CD4-positive, CD25-positive, alpha-beta regulatory T cell (primary cell): ENCODE data around the gene CDH13. TPM values are rescaled to one million over a fixed set of nuclear protein-coding genes. Genes with fewer than 3 reads are reported as not detected.

ENCODE experiments used
- ATAC-seq, 2 donors: fragments of 150-1000 bp; cut with Tn5 transposase; one replicate each; pipeline ENCODE4 v1.10.0; 2021; ENCODE audit warnings: low read depth in 2 of 2, moderate number of reproducible peaks in 2 of 2, moderate library complexity in 1 of 2
- DNase-seq, 3 donors: peaks; one replicate each; pipeline versions ENCODE4 v3.0.0 to v3.0.0-alpha.2; 2012 to 2022; ENCODE audit warnings: mixed read lengths in 1 of 3
- H3K27ac ChIP-seq: one replicate; pipeline ENCODE4 v1.7.0; 2013; ENCODE audit warnings: mild to moderate bottlenecking, low read length; ENCODE audit not compliant: insufficient read depth, poor library complexity, severe bottlenecking
- H3K27me3 ChIP-seq: one replicate; pipeline ENCODE4 v1.7.0; 2013; ENCODE audit warnings: low read length; ENCODE audit not compliant: control insufficient read depth, insufficient read depth
- H3K36me3 ChIP-seq: one replicate; pipeline ENCODE4 v1.7.0; 2013; ENCODE audit warnings: mild to moderate bottlenecking, low read length, moderate library complexity; ENCODE audit not compliant: control insufficient read depth, insufficient read depth
- H3K4me1 ChIP-seq: 2 replicates; pipeline ENCODE4 v1.7.0; 2013; ENCODE audit warnings: mild to moderate bottlenecking, low read length; ENCODE audit not compliant: insufficient read depth, control insufficient read depth, poor library complexity, severe bottlenecking
- H3K4me3 ChIP-seq: one replicate; pipeline ENCODE4 v1.7.0; 2013; ENCODE audit warnings: low read depth, mild to moderate bottlenecking, low read length, moderate library complexity
- H3K9me3 ChIP-seq, 2 experiments: 1 replicate in 1 of 2; 2 replicates in 1 of 2; pipeline ENCODE4 v1.7.0; 2013; ENCODE audit warnings: low read length in 2 of 2, mild to moderate bottlenecking in 1 of 2, moderate library complexity in 1 of 2; ENCODE audit not compliant: control insufficient read depth in 2 of 2
- H3K27ac Mint-ChIP-seq, 3 donors: one replicate each; pipeline ENCODE4 v1.8.0; 2020 to 2022; ENCODE audit warnings: mild to moderate bottlenecking in 3 of 3, mixed read lengths in 3 of 3, moderate library complexity in 2 of 3
- H3K27me3 Mint-ChIP-seq: one replicate; pipeline ENCODE4 v1.8.0; 2022; ENCODE audit warnings: mild to moderate bottlenecking, mixed read lengths
- H3K36me3 Mint-ChIP-seq: one replicate; pipeline ENCODE4 v1.8.0; 2020; ENCODE audit warnings: mixed read lengths
- H3K4me1 Mint-ChIP-seq, 4 donors: one replicate each; pipeline ENCODE4 v1.8.0; 2020 to 2022; ENCODE audit warnings: mixed read lengths in 4 of 4, mild to moderate bottlenecking in 1 of 4
- H3K4me3 Mint-ChIP-seq, 4 donors: one replicate each; pipeline ENCODE4 v1.8.0; 2020 to 2022; ENCODE audit warnings: mild to moderate bottlenecking in 4 of 4, mixed read lengths in 4 of 4, moderate library complexity in 3 of 4
- H3K9me3 Mint-ChIP-seq, 7 donors: one replicate each; pipeline ENCODE4 v1.8.0; 2020 to 2022; ENCODE audit warnings: mixed read lengths in 7 of 7, mild to moderate bottlenecking in 3 of 7, moderate library complexity in 2 of 7
- polyA plus RNA-seq, 4 donors: library from polyadenylated mRNA; unstranded; fragments of 300-500 nt; fragmentation: Illumina TruSeq; gene quantifications; one replicate each; pipeline ENCODE4 v1.2.3, GENCODE V29; 2021
- total RNA-seq: library from RNA; stranded (reverse); gene quantifications from one replicate; pipeline ENCODE4 v1.2.3, GENCODE V29; 2022

CDH13 gene
- total and polyA plus RNA-seq, 5 donors from 2014 or later: not detected

DNA sequence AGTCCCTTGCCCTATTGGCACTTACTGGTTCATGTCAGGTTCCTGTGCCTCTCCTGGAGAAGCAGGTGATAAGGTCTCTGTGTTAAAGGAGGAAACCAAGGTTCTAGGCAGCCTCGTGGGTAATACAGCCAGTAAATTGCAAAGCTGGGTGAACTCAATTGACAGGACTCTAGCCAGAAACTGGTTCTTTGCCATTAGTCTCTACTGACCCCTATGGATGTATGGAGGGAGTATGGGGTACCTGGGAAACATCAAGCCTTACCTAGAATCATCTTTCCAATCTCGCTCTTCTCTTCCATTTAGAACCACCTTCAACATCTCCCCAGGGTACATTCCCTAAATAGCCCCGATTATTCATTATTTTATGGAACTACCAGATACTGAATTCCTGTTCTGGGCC is 169.3 kb downstream of the CDH13 start:
- Histone ChIP-seq H3K4me1 (no peaks in the 10 kb centered on the region), H3K27me3 (no peaks in the 10 kb centered on the region), H3K4me3 (no peak overlapping the region), H3K36me3 (no peaks in the 10 kb centered on the region), H3K9me3 (no peaks in the 10 kb centered on the region), H3K27ac (no peak overlapping the region)
- DNase-seq (no peak), ATAC-seq (no peak)
- Mint-ChIP-seq H3K9me3 (peaks cover 0 to 2% (median 0%) of the 10 kb centered on the region in 7 donors), H3K4me1 (no peaks in the 10 kb centered on the region), H3K27me3 (no peaks in the 10 kb centered on the region), H3K36me3 (no peaks in the 10 kb centered on the region), H3K27ac (no peak overlapping the region), H3K4me3 (no peak overlapping the region)

DNA sequence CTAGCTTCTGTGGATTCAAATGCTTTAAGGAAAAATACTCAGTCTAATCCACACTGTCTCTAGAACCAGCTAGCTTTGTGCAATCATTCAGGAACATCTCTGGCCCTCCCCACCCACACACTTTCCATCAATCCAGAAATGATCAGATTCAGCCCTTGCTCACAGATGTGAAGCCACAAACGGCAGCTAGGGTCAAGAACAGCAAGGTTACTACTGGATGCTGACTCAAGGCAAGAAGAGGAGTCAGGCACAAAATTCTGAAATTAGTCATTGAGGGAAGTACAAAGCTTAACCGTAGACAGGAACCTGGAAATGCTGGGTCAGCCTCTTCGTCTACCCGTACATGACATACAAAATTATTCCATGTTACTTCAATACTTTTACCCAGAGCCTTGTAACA is 174.6 kb downstream of the CDH13 start:
- no peaks in the 10 kb centered on the region for H3K4me1 ChIP-seq
- ATAC-seq (no peak), DNase-seq (no peak)
- H3K27ac ChIP-seq: no peak overlapping the region
- H3K36me3 ChIP-seq: no peaks in the 10 kb centered on the region
- Mint-ChIP-seq H3K27me3 (no peaks in the 10 kb centered on the region), H3K9me3 (peaks cover 0 to 2% (median 0%) of the 10 kb centered on the region in 7 donors), H3K4me1 (no peaks in the 10 kb centered on the region), H3K27ac (no peak overlapping the region), H3K4me3 (no peak overlapping the region), H3K36me3 (no peaks in the 10 kb centered on the region)
- H3K27me3 ChIP-seq: no peaks in the 10 kb centered on the region
- H3K4me3 ChIP-seq: no peak overlapping the region
- H3K9me3 ChIP-seq: no peaks in the 10 kb centered on the region

DNA sequence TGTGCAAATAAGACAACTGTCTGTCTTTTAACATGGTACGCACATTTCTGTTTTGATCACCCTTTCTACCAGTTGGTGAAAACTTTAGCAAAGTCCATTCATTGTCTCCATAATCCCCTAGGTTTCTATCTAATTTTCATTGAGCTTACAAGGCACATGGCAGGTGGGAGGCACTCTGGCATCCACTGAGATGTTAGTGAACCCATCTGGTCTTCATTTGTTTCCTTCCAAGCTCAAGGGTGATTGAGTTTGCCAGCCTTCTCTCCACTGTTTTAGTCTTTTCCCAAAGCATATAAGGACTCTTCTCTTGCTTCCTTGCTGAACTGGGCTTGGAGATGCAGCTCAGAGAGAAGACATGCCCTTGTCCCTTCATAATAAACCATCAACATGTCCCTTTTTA is 179.1 kb downstream of the CDH13 start:
- no peak overlapping the region for H3K4me3 ChIP-seq
- ATAC-seq: no peak
- no peaks in the 10 kb centered on the region for H3K36me3 ChIP-seq
- H3K27ac ChIP-seq: no peak overlapping the region
- Mint-ChIP-seq H3K4me3 (no peak overlapping the region), H3K4me1 (no peaks in the 10 kb centered on the region), H3K36me3 (no peaks in the 10 kb centered on the region), H3K27me3 (no peaks in the 10 kb centered on the region), H3K27ac (no peak overlapping the region), H3K9me3 (peaks cover 0 to 2% (median 0%) of the 10 kb centered on the region in 7 donors)
- no peak for DNase-seq
- no peaks in the 10 kb centered on the region for H3K9me3 ChIP-seq
- no peaks in the 10 kb centered on the region for H3K4me1 ChIP-seq
- no peaks in the 10 kb centered on the region for H3K27me3 ChIP-seq

DNA sequence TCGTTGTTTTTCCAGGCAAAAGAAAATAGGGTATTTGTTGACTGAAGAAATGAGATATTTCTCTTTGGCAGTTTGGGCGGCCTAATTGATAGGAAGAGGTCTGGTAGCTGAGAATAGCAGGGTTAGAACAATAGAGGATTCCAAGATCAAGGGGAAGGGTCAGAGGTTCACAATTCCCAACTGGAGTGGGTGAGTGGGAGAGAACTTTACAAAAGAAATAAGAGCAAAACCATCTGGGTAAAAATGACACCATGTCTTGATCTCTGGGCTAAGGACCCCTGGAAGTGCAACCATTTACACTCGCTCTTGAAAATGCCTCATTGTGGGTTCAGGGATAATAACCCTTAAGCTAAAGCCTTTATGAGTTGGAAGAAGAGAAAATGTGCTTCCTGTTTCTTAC is 180.5 kb downstream of the CDH13 start:
- Mint-ChIP-seq H3K4me3 (no peak overlapping the region), H3K36me3 (no peaks in the 10 kb centered on the region), H3K27me3 (no peaks in the 10 kb centered on the region), H3K27ac (no peak overlapping the region), H3K4me1 (no peaks in the 10 kb centered on the region), H3K9me3 (peaks cover 0 to 6% (median 0%) of the 10 kb centered on the region in 7 donors)
- DNase-seq: no peak
- no peak for ATAC-seq
- Histone ChIP-seq H3K4me3 (no peak overlapping the region), H3K27ac (no peak overlapping the region), H3K9me3 (no peaks in the 10 kb centered on the region), H3K36me3 (no peaks in the 10 kb centered on the region), H3K4me1 (no peaks in the 10 kb centered on the region), H3K27me3 (no peaks in the 10 kb centered on the region)

DNA sequence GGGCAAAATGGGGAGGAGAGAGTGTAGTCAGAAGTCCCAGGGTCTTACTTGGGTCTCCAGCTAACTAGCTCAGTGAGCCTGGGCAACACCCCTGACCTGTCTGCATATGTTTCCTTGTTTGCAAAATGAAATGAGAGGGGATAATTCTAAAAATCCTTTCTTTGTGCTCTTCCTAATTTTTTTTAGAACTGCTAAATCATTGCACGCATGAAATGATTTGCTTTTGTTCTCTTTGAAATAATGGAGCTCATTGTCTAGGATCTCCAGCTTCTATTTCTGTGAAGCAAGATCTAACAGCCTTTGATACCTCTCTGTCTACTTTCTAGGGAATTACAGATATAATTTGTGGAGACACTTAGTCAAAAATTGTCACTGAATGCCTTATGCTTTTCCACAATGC is 181.3 kb downstream of the CDH13 start:
- no peaks in the 10 kb centered on the region for H3K4me1 ChIP-seq
- no peaks in the 10 kb centered on the region for H3K36me3 ChIP-seq
- Mint-ChIP-seq H3K27ac (no peak overlapping the region), H3K4me3 (no peak overlapping the region), H3K4me1 (no peaks in the 10 kb centered on the region), H3K27me3 (no peaks in the 10 kb centered on the region), H3K9me3 (peaks cover 0 to 7% (median 0%) of the 10 kb centered on the region in 7 donors), H3K36me3 (no peaks in the 10 kb centered on the region)
- no peak overlapping the region for H3K27ac ChIP-seq
- ATAC-seq: no peak
- DNase-seq: no peak
- no peaks in the 10 kb centered on the region for H3K9me3 ChIP-seq
- H3K27me3 ChIP-seq: no peaks in the 10 kb centered on the region
- H3K4me3 ChIP-seq: no peak overlapping the region

DNA sequence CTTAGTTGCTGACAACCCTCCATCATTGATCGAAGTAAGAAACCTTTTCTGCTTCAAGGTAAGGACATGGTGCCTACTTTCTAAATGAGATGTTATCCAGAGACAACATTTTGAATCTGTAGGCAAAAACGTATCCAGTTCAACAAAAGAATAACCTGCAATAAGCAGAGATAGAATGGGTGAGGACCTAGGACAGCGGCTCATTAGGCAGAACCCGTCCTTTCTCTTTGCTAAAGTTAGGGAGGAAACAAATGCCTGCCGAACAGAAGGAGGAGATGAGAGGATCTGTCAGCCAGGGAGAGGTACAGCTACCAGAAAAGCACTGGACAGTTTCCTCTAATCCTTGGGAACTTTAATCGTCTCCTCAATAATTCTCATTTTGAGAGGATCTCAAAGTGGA is 183.3 kb downstream of the CDH13 start:
- Histone ChIP-seq H3K4me1 (no peaks in the 10 kb centered on the region), H3K27me3 (no peaks in the 10 kb centered on the region), H3K36me3 (no peaks in the 10 kb centered on the region), H3K4me3 (no peak overlapping the region), H3K27ac (no peak overlapping the region), H3K9me3 (no peaks in the 10 kb centered on the region)
- Mint-ChIP-seq H3K27me3 (no peaks in the 10 kb centered on the region), H3K9me3 (peaks cover 0 to 7% (median 0%) of the 10 kb centered on the region in 7 donors), H3K27ac (no peak overlapping the region), H3K4me1 (no peaks in the 10 kb centered on the region), H3K4me3 (no peak overlapping the region), H3K36me3 (no peaks in the 10 kb centered on the region)
- no peak for ATAC-seq
- no peak for DNase-seq

DNA sequence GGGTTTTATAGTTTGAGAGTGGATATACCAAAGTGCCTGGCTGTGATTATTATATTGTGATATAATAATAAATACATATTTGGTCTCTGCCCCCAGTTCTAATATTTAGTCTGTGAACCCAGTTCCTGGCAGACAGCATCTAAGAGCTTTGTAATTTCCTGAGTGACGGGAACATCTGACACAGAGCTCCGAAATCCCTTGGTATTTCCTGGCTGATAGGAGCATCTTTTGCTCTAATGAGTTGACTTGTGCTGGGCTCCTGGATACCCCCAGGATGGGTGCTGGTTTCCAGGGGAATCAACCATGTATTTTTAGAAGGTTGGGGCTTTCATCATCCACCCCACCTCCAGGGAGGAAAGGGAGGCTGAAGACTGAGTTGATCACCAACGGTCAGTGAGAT is 187.3 kb downstream of the CDH13 start:
- Histone ChIP-seq H3K4me1 (no peaks in the 10 kb centered on the region), H3K4me3 (no peak overlapping the region), H3K36me3 (no peaks in the 10 kb centered on the region), H3K27me3 (no peaks in the 10 kb centered on the region), H3K9me3 (no peaks in the 10 kb centered on the region), H3K27ac (no peak overlapping the region)
- Mint-ChIP-seq H3K27me3 (no peaks in the 10 kb centered on the region), H3K9me3 (peaks cover 0 to 9% (median 0%) of the 10 kb centered on the region in 7 donors), H3K4me3 (no peak overlapping the region), H3K4me1 (no peaks in the 10 kb centered on the region), H3K27ac (no peak overlapping the region), H3K36me3 (no peaks in the 10 kb centered on the region)
- ATAC-seq (no peak), DNase-seq (no peak)

DNA sequence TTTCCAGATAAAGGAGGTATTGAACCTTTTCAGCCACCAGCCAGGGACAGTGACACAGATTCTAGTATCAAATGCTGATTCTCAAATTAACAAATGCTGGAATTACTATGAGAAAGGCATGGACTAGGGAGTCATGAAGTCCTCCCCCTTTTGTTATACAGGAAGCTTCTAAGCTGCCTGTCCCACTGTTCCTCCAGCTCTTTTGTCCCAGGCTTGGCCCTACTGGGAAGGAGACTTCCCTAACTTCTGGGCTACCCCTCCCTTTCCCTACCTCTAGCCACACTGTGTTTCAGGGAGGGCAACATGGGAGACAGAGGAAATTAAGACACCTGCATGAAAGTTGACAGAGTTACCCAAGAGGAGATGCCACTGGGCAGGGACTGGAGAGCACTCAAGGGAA is 192.5 kb downstream of the CDH13 start:
- DNase-seq (no peak), ATAC-seq (no peak)
- Mint-ChIP-seq H3K36me3 (no peaks in the 10 kb centered on the region), H3K27me3 (no peaks in the 10 kb centered on the region), H3K9me3 (peaks cover 0 to 5% (median 0%) of the 10 kb centered on the region in 7 donors), H3K4me3 (no peak overlapping the region), H3K27ac (no peak overlapping the region), H3K4me1 (no peaks in the 10 kb centered on the region)
- H3K4me3 ChIP-seq: no peak overlapping the region
- no peaks in the 10 kb centered on the region for H3K36me3 ChIP-seq
- no peaks in the 10 kb centered on the region for H3K9me3 ChIP-seq
- peaks cover 3% of the 10 kb centered on the region for H3K27me3 ChIP-seq
- H3K4me1 ChIP-seq: no peaks in the 10 kb centered on the region
- H3K27ac ChIP-seq: no peak overlapping the region
